ENCODE data around the gene AFMID. TPM values are rescaled to one million over a fixed set of nuclear protein-coding genes. Genes with fewer than 3 reads are reported as not detected.

AFMID gene
- total RNA-seq, 2 donors from 2014 or later = 18.8 to 44.0 TPM

DNA sequence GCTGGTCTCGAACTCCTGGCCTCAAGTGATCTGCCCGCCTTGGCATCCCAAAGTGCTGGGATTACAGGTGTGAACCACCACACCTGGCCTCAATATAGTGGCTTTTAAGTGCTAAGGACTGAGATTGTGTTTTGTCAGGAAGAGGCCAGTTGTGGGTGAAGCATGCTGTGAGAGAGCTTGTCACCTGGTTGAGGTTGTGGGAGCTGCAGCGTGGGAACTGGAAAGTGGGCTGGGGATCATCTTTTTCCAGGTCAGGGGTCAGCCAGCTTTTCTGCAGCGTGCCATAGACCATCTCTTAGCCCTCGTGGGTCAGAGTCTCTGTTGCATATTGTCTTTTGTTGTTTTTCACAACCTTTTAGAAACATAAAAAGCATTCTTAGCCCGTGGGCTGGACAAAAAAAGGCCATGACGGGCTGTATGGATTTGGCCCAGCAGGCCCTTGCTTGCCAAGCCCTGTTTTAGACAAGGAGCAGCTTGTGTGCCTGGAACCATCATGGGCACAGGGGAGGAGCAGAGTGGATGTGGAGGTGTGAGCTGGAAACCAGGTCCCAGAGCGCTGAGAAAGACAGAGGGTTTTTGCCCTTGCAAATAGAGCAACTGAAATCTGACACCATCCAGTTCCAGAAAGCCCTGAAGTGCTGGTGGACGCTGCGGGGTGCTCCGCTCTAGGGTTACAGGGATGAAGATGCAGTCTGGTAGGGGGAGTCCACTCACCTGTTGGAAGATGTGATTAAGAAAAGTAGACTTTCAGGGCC lies 32.4 kb downstream of the AFMID start:
- no peak for DNase-seq (ENCODE audit: low spot score)
- no peaks in the 10 kb centered on the region for H3K9me3 ChIP-seq
- H3K27me3 ChIP-seq (replicated peaks; ENCODE audit: insufficient read depth) = no peaks in the 10 kb centered on the region
- H3K4me3 ChIP-seq = no peak overlapping the region
- TF ChIP-seq, protein P1, sequence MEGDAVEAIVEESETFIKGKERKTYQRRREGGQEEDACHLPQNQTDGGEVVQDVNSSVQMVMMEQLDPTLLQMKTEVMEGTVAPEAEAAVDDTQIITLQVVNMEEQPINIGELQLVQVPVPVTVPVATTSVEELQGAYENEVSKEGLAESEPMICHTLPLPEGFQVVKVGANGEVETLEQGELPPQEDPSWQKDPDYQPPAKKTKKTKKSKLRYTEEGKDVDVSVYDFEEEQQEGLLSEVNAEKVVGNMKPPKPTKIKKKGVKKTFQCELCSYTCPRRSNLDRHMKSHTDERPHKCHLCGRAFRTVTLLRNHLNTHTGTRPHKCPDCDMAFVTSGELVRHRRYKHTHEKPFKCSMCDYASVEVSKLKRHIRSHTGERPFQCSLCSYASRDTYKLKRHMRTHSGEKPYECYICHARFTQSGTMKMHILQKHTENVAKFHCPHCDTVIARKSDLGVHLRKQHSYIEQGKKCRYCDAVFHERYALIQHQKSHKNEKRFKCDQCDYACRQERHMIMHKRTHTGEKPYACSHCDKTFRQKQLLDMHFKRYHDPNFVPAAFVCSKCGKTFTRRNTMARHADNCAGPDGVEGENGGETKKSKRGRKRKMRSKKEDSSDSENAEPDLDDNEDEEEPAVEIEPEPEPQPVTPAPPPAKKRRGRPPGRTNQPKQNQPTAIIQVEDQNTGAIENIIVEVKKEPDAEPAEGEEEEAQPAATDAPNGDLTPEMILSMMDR (IDR thresholded peaks at IDR 0.05) = no peak
- peaks cover 0 to under 1% of the 10 kb centered on the region in 2 donors for H3K4me1 ChIP-seq (ENCODE audit: control insufficient read depth in 1 of 2, low read depth in 2 of 2)
- no peak for ATAC-seq (ENCODE audit: insufficient number of reproducible peaks, low FRiP score, low read depth)
- no peaks in the 10 kb centered on the region for H3K36me3 ChIP-seq
- no peak overlapping the region for H3K27ac ChIP-seq

DNA sequence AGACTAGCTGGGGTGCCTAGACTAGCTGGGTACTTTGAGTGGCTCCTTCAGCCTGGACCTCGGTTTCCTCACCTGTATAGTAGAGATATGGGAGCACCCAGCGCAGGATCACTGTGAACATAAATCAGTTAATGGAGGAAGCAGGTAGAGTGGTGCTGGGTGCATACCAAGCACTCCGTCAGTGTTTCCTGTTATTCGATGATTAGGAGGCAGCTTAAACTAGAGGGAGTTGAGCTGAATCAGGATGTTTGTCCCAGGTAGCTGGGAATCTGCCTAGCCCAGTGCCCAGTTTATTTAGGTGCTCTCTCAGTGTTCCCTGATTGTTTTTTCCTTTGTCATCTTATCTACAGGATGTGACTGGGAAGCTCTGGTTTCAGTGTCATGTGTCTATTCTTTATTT lies 35.9 kb downstream of the AFMID start:
- TF ChIP-seq, protein P1 (IDR thresholded peaks at IDR 0.05) = no peak
- no peak for DNase-seq (ENCODE audit: low spot score)
- Histone ChIP-seq H3K27me3 (replicated peaks; ENCODE audit: insufficient read depth) (no peaks in the 10 kb centered on the region), H3K9me3 (no peaks in the 10 kb centered on the region), H3K27ac (no peak overlapping the region), H3K36me3 (no peaks in the 10 kb centered on the region), H3K4me3 (no peak overlapping the region), H3K4me1 (ENCODE audit: control insufficient read depth in 1 of 2, low read depth in 2 of 2) (no peaks in the 10 kb centered on the region)
- no peak for ATAC-seq (ENCODE audit: insufficient number of reproducible peaks, low FRiP score, low read depth)

DNA sequence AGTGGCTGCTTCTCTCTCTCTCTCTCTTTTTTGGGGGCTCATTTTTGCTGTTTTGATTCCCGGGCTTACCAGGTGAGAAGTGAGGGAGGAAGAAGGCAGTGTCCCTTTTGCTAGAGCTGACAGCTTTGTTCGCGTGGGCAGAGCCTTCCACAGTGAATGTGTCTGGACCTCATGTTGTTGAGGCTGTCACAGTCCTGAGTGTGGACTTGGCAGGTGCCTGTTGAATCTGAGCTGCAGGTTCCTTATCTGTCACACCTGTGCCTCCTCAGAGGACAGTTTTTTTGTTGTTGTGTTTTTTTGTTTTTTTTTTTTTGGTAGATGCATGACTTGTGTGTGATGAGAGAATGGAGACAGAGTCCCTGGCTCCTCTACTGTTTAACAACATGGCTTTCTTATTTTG lies 36.6 kb downstream of the AFMID start:
- H3K9me3 ChIP-seq = no peaks in the 10 kb centered on the region

DNA sequence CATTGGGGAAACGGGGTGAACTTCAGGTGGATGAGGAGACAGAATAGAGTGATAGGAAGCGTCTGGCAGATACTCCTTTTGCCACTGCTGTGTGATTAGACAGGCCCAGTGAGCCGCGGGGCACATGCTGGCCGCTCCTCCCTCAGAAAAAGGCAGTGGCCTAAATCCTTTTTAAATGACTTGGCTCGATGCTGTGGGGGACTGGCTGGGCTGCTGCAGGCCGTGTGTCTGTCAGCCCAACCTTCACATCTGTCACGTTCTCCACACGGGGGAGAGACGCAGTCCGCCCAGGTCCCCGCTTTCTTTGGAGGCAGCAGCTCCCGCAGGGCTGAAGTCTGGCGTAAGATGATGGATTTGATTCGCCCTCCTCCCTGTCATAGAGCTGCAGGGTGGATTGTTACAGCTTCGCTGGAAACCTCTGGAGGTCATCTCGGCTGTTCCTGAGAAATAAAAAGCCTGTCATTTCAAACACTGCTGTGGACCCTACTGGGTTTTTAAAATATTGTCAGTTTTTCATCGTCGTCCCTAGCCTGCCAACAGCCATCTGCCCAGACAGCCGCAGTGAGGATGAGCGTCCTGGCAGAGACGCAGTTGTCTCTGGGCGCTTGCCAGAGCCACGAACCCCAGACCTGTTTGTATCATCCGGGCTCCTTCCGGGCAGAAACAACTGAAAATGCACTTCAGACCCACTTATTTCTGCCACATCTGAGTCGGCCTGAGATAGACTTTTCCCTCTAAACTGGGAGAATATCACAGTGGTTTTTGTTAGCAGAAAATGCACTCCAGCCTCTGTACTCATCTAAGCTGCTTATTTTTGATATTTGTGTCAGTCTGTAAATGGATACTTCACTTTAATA lies 37.3 kb downstream of the AFMID start:
- H3K4me1 ChIP-seq (ENCODE audit: control insufficient read depth in 1 of 2, low read depth in 2 of 2) = no peaks in the 10 kb centered on the region
- no peaks in the 10 kb centered on the region for H3K27me3 ChIP-seq (replicated peaks; ENCODE audit: insufficient read depth)
- H3K36me3 ChIP-seq = no peaks in the 10 kb centered on the region
- no peak overlapping the region for H3K27ac ChIP-seq
- H3K4me3 ChIP-seq = no peak overlapping the region
- DNase-seq (ENCODE audit: low spot score) (no peak), ATAC-seq (ENCODE audit: insufficient number of reproducible peaks, low FRiP score, low read depth) (no peak)
- H3K9me3 ChIP-seq = no peaks in the 10 kb centered on the region
- TF ChIP-seq, protein P1 (IDR thresholded peaks at IDR 0.05) = no peak

More for the DNA sequence above, 36.6 kb downstream of the AFMID start:
- H3K27me3 ChIP-seq (replicated peaks; ENCODE audit: insufficient read depth) = no peaks in the 10 kb centered on the region
- no peaks in the 10 kb centered on the region for H3K4me1 ChIP-seq (ENCODE audit: control insufficient read depth in 1 of 2, low read depth in 2 of 2)
- no peak overlapping the region for H3K27ac ChIP-seq
- H3K36me3 ChIP-seq = no peaks in the 10 kb centered on the region
- ATAC-seq (ENCODE audit: insufficient number of reproducible peaks, low FRiP score, low read depth) (no peak), DNase-seq (ENCODE audit: low spot score) (no peak)
- no peak overlapping the region for H3K4me3 ChIP-seq
- TF ChIP-seq, protein P1 (IDR thresholded peaks at IDR 0.05) = no peak
